ENCODE measurements around the gene PIK3R2.

Gene PIK3R2

DNA sequence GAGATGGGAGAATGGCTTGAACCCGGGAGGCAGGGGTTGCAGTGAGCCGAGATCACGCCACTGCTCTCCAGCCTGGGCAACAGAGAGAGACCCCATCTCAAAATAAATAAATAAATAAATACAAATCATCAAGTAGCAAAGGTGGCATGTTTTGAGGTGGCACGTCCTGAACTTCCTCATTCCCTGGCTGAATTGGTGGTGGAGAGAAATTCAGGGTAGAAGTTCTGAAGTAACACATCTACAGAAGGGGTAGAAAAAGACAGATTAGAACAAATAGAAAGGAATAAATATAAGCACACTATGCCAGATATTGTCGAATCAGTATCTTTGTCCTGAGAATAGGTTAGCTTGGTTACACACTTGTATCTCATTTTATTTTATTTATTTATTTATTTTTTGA, 27.0 kb downstream of the PIK3R2 start:
- TF ChIP-seq, protein P1, sequence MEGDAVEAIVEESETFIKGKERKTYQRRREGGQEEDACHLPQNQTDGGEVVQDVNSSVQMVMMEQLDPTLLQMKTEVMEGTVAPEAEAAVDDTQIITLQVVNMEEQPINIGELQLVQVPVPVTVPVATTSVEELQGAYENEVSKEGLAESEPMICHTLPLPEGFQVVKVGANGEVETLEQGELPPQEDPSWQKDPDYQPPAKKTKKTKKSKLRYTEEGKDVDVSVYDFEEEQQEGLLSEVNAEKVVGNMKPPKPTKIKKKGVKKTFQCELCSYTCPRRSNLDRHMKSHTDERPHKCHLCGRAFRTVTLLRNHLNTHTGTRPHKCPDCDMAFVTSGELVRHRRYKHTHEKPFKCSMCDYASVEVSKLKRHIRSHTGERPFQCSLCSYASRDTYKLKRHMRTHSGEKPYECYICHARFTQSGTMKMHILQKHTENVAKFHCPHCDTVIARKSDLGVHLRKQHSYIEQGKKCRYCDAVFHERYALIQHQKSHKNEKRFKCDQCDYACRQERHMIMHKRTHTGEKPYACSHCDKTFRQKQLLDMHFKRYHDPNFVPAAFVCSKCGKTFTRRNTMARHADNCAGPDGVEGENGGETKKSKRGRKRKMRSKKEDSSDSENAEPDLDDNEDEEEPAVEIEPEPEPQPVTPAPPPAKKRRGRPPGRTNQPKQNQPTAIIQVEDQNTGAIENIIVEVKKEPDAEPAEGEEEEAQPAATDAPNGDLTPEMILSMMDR (conservative IDR thresholded peaks at IDR 0.05), result no peak
- H3K27ac ChIP-seq, result no peak overlapping the region

DNA sequence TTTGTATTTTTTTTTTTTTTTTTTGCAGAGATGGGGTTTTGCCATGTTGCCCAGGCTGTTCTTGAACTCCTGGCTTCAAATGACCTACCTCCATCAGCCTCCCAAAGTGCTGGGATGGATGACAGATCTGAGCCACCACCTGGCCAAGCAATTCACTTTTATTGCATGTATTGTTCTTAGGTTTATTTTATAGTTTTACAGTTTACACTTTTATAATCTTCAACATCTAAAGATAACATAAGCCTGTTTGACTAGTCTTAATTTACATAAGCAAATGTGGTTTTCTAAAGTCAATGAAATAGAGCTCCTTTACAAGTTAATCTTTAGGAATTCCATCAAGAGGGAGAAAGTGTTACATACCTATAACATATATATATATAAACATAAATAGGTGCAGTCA, 30.6 kb downstream of the PIK3R2 start:
- H3K27ac ChIP-seq, result peak overlapping the region; percentile 71
- TF ChIP-seq, protein P1 (conservative IDR thresholded peaks at IDR 0.05), result no peak

DNA sequence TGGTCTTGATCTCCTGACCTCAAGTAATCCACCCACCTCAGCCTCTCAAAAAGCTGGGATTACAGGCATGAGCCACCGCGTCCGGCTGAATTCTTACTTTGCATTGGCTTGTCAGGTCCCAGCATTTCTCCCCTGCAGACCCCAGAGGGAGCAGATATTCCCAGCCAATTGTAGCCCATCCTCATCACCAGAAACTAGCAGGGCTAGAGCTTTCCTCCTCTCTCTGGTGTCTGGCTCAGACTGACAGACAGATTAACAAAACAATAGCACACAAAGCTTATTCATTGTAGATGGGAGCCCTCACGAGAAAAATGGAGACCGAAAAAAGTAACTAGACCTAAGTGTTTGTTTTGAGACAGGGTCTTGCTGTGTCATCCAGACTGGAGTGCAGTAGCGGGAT, 32.6 kb downstream of the PIK3R2 start:
- TF ChIP-seq, protein P1 (conservative IDR thresholded peaks at IDR 0.05), result no peak
- peak overlapping the region; percentile 71; the same call in 1 of the 2 replicates for H3K27ac ChIP-seq

DNA sequence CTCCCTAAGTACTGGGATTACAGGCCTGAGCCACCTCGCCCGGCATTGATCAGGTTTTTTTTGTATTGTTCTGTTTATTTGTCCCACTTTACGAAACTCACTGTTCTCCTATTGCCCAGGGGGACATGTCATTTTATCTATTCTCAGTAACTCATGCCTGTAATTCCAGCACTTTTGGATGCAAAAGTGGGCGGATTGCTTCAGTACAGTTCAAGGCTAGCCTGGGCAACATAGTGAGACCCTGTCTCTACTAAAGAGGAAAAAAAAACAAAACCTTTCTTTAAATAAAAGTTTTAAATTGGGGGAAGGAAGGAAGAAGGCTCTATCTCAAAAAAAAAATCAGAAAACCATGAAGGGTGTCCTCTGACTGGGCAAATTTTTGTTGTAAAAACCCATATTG, 37.3 kb downstream of the PIK3R2 start:
- peak overlapping the region; percentile 90 for H3K27ac ChIP-seq
- TF ChIP-seq, protein P1 (conservative IDR thresholded peaks at IDR 0.05), result no peak

DNA sequence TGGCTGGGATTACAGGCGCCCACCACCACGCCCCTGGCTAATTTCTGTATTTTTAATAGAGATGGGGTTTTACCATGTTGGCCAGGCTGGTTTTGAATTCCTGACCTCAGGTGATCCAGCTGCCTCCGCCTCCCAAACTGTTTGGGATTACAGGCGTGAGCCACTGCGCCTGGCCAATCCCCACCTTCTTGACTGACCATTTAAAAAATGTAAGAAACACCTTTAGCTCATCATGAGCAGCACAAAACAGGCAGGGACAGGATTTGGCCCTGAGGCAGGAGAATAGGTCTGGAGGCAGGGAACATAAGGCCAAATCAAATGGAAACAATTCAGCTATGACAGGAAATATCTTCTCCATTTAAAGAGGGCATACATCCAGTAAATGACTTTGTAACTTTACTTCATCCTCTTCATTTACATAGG, 38.7 kb downstream of the PIK3R2 start:
- peak overlapping the region; percentile 90 for H3K27ac ChIP-seq
- TF ChIP-seq, protein P1 (conservative IDR thresholded peaks at IDR 0.05), result no peak

DNA sequence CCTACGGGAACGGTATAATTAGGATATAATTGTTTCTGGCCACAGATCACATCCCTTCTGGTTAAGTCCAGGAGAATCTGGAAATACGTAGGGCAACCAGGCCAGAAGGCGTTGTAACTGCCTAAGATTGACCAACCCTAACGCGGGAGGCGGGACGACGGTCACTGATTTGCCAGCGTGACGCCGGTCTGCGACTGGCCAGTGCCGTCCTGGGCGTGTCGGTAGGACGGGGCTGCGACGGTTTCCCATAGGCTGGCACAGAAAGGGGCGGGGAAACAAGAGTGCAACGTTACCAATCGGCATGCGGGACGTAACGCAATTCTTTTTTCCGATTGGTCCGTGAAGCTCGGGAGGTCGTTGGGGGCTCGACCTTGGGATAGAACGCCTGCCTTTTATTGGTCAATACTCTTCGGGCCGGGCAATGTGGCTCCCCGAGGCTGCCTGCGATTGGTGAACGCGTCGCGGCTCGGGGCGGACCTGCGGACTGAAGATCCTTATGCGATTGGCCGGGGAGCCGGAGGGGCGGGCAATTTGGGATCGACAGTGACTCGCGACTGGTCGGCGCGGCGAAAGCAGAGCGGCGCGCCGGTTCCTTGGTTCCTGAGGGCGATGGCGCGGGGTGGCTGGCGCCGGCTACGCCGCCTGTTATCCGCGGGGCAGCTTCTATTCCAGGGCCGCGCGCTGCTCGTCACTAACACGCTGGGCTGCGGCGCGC, 39.9 kb downstream of the PIK3R2 start, which contains the start of gene MPV17L2:
Gene MPV17L2 (plus strand): TSS at position 546 of the 715 bp plus-strand sequence. CDS start 64 bp downstream, at position 610.
- peak within 1 kb of the TSS; percentile 90 for H3K27ac ChIP-seq
- TF ChIP-seq, protein P1 (conservative IDR thresholded peaks at IDR 0.05), result no peak

DNA sequence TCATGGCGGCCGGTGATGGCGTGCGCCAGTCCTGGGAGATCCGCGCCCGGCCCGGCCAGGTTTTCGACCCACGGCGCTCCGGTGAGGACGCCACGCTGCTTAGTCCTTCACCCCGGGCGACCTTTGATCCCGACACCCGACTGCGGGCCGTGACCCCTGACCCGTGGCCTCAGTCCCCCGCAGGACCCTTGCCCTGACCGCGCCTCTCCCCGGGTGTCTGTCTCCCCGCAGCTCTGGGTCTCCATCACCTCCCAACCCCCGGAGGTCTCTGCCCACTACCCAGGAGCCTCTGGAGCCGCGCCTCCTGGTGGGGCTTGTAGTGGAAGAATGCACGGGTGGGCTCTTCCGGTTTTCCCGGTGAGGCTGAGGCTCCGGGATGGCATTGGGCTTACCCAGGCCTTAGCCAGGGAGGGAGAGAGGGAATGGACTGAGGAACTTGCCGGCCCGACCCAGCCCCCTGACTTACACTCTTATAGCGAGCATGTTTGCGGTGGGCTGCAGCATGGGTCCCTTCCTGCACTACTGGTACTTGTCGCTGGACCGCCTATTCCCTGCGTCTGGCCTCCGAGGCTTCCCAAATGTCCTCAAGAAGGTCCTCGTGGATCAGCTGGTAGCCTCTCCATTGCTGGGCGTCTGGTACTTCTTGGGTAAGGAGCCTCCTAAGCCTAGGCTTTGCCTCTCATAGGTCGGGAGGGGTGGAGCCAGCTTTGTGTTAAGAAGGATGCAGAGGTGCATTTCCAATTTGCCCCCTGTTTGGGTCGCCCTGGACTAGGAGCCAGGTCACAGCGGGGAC, 40.6 kb downstream of the PIK3R2 start:
- peak overlapping the region; percentile 90 for H3K27ac ChIP-seq
- TF ChIP-seq, protein P1 (conservative IDR thresholded peaks at IDR 0.05), result no peak

All from VCaP (cell line).